A673 (cell line): Measurements from ENCODE around the gene LMBR1.

ENCODE experiments used
- EZH2 ChIP-seq: fragments of 200-600 bp; sonication (generic); IDR thresholded peaks from 2 replicates; pipeline ENCODE4 v1.6.1; 2017; ENCODE audit warnings: borderline replicate concordance, low read depth, mild to moderate bottlenecking, mixed read lengths, antibody characterized with exemption, low read length; ENCODE audit not compliant: poor library complexity, severe bottlenecking
- TF ChIP-seq, protein P1 (sequence below): fragments of 300-800, 200-600 bp; sonication (generic); conservative IDR thresholded peaks from 2 replicates; pipeline ENCODE4 v1.5.1; 2017; ENCODE audit warnings: low read depth, mild to moderate bottlenecking, antibody characterized with exemption, low read length, moderate library complexity, mixed read lengths

DNA sequence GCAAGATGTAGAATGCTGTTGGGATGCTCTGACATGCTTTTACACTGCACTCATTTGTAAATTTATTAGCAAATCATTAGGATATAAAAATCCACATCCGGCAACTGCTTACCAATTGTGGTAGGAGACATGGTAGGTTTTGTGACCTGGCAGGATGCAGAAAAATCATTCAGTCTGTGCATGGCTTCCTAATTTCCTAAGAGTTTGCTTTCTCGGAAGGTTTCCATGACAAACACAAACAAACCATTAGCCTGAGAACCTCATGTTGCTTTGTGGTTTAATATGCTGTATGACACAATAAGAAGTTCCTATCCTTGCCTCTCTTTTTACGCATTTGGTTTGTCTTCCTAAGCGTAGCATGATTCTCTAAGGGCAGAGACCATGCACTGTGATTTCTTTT, 14.7 kb upstream of the LMBR1 start:
- no peak for TF ChIP-seq EZH2
- TF ChIP-seq, protein P1, sequence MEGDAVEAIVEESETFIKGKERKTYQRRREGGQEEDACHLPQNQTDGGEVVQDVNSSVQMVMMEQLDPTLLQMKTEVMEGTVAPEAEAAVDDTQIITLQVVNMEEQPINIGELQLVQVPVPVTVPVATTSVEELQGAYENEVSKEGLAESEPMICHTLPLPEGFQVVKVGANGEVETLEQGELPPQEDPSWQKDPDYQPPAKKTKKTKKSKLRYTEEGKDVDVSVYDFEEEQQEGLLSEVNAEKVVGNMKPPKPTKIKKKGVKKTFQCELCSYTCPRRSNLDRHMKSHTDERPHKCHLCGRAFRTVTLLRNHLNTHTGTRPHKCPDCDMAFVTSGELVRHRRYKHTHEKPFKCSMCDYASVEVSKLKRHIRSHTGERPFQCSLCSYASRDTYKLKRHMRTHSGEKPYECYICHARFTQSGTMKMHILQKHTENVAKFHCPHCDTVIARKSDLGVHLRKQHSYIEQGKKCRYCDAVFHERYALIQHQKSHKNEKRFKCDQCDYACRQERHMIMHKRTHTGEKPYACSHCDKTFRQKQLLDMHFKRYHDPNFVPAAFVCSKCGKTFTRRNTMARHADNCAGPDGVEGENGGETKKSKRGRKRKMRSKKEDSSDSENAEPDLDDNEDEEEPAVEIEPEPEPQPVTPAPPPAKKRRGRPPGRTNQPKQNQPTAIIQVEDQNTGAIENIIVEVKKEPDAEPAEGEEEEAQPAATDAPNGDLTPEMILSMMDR: no peak
